ENCODE data around the gene SYT12.

The SYT12 gene

GRCh38 chr11:67030976-67031375 is 8.0 kb downstream of the SYT12 start (continued):
- TF ChIP-seq ZNF2 (tag by site-specific recombination; IDR thresholded peaks at IDR 0.05), result no peak
- TF ChIP-seq TRIM28 (IDR thresholded peaks at IDR 0.05; ENCODE audit: borderline replicate concordance, low read length), result no peak
- TF ChIP-seq, protein P1, sequence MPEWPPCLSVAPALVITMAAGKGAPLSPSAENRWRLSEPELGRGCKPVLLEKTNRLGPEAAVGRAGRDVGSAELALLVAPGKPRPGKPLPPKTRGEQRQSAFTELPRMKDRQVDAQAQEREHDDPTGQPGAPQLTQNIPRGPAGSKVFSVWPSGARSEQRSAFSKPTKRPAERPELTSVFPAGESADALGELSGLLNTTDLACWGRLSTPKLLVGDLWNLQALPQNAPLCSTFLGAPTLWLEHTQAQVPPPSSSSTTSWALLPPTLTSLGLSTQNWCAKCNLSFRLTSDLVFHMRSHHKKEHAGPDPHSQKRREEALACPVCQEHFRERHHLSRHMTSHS (tag by site-specific recombination; IDR thresholded peaks at IDR 0.05), result no peak

DNA sequence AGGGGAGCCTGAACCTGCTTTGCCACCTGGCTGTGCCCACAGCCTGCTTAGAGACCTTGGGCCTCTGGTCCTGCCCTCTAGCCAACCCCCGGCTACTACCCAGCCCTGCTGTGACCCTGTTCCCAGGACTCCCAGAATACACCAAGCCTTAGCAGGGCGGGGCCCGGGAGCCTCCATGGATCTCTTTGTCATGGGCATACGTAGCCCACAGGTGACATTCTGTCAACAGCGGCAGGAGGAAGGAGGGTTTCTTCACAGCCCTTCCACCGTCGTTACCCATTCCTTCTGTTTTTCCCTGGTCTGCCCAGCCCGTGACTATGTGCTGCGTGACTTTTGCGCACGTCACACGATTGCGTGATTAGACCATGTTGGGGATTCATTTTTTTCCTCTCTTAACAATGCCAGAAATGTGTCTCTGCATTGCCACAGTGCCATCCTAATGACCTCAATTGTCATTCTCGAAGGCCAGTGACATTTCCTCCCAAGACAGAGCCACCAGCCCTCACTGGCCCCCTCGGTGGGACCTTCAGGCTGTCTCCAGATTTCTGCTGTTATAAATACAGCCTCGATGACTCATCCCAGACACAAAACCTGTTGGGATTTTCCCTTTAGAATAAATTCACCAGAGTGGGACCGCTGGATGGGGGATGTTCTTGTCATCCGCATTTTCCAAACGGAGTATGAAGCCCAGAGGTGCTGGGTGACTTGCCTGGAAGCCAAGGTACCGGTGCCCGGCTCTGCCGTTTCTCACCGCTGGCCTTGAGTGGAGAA is 9.0 kb downstream of the SYT12 start:
- H3K9me3 ChIP-seq (ENCODE audit: control insufficient read depth, insufficient read depth, low read depth, low read length), result no peaks in the 10 kb centered on the region
- no peak overlapping the region for H3K27ac ChIP-seq (ENCODE audit: extremely low read depth, low read depth, low read length)
- H3K4me1 ChIP-seq (ENCODE audit: control insufficient read depth, insufficient read depth, low read length), result peaks cover 9% of the 10 kb centered on the region
- ChIA-PET POLR2A (no interaction called here), CTCF (interaction anchor here (1.0 kb wide), 1 partner anchor 285 kb away, joined by 3 read pairs; no protein-coding TSS in a partner anchor)
- no peaks in the 10 kb centered on the region for H3K36me3 ChIP-seq (ENCODE audit: control insufficient read depth in 2 of 2, insufficient read depth in 1 of 2, low read length in 2 of 2)
- TF ChIP-seq ZNF16 (tag by site-specific recombination; IDR thresholded peaks at IDR 0.05; ENCODE audit: low read depth), result no peak
- no peak for TF ChIP-seq ZFHX2 (tag by site-specific recombination; conservative IDR thresholded peaks at IDR 0.05)
- no peak for TF ChIP-seq ZBTB17 (tag by site-specific recombination; IDR thresholded peaks at IDR 0.05)
- TF ChIP-seq ZNF548 (tag by site-specific recombination; IDR thresholded peaks at IDR 0.05), result no peak
- TF ChIP-seq, protein P2, sequence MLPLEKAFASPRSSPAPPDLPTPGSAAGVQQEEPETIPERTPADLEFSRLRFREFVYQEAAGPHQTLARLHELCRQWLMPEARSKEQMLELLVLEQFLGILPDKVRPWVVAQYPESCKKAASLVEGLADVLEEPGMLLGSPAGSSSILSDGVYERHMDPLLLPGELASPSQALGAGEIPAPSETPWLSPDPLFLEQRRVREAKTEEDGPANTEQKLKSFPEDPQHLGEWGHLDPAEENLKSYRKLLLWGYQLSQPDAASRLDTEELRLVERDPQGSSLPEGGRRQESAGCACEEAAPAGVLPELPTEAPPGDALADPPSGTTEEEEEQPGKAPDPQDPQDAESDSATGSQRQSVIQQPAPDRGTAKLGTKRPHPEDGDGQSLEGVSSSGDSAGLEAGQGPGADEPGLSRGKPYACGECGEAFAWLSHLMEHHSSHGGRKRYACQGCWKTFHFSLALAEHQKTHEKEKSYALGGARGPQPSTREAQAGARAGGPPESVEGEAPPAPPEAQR (tag by site-specific recombination; IDR thresholded peaks at IDR 0.05), result no peak
- TF ChIP-seq ZNF549 (tag by site-specific recombination; IDR thresholded peaks at IDR 0.05), result no peak
- TF ChIP-seq ZNF398 (tag by site-specific recombination; IDR thresholded peaks at IDR 0.05), result no peak
- TF ChIP-seq SP3 (tag by site-specific recombination; IDR thresholded peaks at IDR 0.05), result no peak
- TF ChIP-seq YY2 (tag by site-specific recombination; IDR thresholded peaks at IDR 0.05), result no peak
- no peak for TF ChIP-seq ZNF202 (tag by site-specific recombination; IDR thresholded peaks at IDR 0.05; ENCODE audit: borderline replicate concordance)
- TF ChIP-seq ZNF792 (tag by site-specific recombination; IDR thresholded peaks at IDR 0.05), result no peak
- no peak for TF ChIP-seq ZXDB (tag by site-specific recombination; IDR thresholded peaks at IDR 0.05)
- TF ChIP-seq GLI4 (tag by site-specific recombination; IDR thresholded peaks at IDR 0.05), result no peak
- H3K4me3 ChIP-seq (ENCODE audit: low read depth, low read length), result no peak overlapping the region

GRCh38 chr11:67032830-67033551 is 10.1 kb downstream of the SYT12 start:
- Histone ChIP-seq H3K9me3 (ENCODE audit: control insufficient read depth, insufficient read depth, low read depth, low read length) (no peaks in the 10 kb centered on the region), H3K27ac (ENCODE audit: extremely low read depth, low read depth, low read length) (no peak overlapping the region), H3K4me3 (ENCODE audit: low read depth, low read length) (no peak overlapping the region), H3K4me1 (ENCODE audit: control insufficient read depth, insufficient read depth, low read length) (peaks cover 9% of the 10 kb centered on the region), H3K36me3 (ENCODE audit: control insufficient read depth in 2 of 2, insufficient read depth in 1 of 2, low read length in 2 of 2) (no peaks in the 10 kb centered on the region)
- ChIA-PET CTCF (interaction anchor here (0.9 to 1.0 kb wide), 2 partner anchors 21 to 284 kb away, joined by 3 to 5 read pairs; no protein-coding TSS in a partner anchor), POLR2A (interaction anchor here (0.6 kb wide), 2 partner anchors 11 to 553 kb away, joined by 3 to 4 read pairs; partner anchors contain the start of gene DPP3)
- TF ChIP-seq GLIS1 (tag by site-specific recombination; IDR thresholded peaks at IDR 0.05), result peak; percentile 30; the same call in 1 of the 2 replicates
- no peak for TF ChIP-seq IKZF3 (tag by site-specific recombination; IDR thresholded peaks at IDR 0.05)
- TF ChIP-seq, protein P3, sequence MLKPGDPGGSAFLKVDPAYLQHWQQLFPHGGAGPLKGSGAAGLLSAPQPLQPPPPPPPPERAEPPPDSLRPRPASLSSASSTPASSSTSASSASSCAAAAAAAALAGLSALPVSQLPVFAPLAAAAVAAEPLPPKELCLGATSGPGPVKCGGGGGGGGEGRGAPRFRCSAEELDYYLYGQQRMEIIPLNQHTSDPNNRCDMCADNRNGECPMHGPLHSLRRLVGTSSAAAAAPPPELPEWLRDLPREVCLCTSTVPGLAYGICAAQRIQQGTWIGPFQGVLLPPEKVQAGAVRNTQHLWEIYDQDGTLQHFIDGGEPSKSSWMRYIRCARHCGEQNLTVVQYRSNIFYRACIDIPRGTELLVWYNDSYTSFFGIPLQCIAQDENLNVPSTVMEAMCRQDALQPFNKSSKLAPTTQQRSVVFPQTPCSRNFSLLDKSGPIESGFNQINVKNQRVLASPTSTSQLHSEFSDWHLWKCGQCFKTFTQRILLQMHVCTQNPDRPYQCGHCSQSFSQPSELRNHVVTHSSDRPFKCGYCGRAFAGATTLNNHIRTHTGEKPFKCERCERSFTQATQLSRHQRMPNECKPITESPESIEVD (tag by site-specific recombination; IDR thresholded peaks at IDR 0.05), result no peak
- TF ChIP-seq, protein P4, sequence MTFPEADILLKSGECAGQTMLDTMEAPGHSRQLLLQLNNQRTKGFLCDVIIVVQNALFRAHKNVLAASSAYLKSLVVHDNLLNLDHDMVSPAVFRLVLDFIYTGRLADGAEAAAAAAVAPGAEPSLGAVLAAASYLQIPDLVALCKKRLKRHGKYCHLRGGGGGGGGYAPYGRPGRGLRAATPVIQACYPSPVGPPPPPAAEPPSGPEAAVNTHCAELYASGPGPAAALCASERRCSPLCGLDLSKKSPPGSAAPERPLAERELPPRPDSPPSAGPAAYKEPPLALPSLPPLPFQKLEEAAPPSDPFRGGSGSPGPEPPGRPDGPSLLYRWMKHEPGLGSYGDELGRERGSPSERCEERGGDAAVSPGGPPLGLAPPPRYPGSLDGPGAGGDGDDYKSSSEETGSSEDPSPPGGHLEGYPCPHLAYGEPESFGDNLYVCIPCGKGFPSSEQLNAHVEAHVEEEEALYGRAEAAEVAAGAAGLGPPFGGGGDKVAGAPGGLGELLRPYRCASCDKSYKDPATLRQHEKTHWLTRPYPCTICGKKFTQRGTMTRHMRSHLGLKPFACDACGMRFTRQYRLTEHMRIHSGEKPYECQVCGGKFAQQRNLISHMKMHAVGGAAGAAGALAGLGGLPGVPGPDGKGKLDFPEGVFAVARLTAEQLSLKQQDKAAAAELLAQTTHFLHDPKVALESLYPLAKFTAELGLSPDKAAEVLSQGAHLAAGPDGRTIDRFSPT (tag by site-specific recombination; IDR thresholded peaks at IDR 0.05), result no peak
